ENCODE results near the gene DLGAP1.
"Not testable (repeated sequence)": the region's sequence is repeated elsewhere in the genome, so short reads cannot be mapped to it uniquely, and the experiment has no call there.

DLGAP1 gene

DNA sequence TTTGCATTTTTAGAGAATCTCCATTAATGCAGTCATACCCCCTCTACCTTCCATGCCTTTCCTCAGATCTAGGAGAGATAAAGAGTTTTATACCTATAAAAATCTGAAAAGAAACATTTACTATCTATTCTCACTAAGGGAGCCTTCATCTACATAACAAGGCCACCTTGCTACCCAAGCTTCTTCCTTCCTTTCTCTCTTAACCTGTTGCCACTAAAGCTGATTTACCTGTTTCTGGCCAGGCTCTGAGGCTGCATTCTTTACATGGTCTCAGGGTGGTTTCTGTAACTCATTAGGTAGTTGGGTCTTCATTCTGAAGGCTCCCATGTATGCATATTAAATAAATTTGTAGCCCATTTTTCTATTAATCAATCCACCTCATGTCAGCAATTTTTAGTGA is 391.6 kb downstream of the DLGAP1 start:
- DNase-seq = no peak

DNA sequence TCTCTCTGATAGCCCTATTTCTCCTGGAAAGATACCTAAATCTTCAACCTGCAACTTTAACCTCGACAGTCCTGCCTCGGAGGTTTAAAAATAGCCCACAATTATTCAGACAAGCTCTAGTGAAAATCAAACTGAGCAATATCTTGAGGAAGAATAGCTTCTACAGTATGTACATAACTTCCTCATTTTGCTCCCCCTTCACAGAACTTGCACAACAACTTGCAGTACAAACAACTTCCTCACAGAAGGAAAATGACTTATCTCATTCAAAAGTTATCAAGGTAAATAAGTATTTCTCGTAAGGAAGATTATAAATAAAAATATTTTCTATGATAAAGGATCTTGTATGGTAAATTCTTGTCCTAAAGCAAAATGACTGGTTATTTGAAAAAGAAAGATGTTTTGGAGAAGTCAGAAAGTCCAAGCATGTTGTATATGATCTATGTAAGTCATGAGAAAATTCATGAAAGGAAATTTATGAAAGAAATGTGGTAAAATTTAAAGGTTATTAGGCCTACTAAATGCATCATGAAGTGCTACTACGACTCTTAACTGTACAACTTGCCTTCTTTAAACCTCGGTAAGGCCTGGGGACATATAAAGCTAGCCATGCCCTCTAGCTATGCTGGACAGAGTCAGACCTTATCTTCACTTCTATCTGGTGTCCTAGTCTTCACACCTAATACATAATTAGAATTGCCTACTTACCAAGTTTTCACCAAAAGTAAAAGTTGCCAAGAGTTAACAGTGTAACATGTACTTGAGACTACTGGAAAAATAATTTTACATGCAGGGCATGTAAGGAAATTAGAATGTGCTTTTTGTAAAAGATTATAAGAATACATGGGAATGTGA is 394.5 kb downstream of the DLGAP1 start:
- DNase-seq = no peak

DNA sequence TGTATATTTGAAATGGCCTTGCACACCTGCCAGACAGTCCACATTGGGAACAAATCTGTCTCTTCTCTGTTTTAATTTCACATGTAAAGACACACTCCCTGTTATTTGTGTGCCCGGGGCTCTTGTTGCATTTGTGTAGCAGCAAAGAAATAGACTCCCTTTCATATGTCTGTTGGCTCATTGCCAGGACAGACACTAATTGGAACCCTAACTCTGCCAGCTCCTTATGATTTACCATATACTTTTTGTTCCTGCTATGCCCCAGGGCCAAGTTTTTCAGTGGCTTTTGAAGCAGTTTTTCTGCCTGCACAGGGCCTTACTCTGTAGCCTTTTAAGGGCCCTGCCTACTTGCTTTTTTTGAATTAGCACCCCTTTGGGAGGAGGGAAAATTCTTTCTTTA is 396.9 kb downstream of the DLGAP1 start:
- no peak for DNase-seq

GRCh38 chr18:4040391-4041092 is 414.6 kb downstream of the DLGAP1 start:
- DNase-seq = no peak

DNA sequence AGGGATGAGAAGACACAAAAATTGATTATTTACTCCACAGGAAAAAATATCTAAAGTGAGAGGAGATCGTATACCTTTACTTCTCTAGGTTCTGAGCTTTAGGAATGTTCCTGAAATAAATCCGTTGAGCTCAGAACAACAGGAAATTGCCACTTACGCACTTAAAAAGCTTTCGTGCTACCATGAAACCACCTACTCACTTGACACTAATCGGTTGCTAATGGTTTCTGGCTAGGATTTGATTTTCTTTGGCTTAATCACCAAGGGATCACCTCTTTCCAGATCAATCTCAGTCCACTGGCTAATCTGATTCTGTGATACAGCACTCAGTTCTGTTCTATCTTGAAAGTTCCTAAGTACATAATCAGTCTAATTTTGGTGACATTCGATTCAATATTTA is 419.6 kb downstream of the DLGAP1 start:
- DNase-seq = no peak

- DNase-seq = not testable (repeated sequence)
These were observed 420.3 kb downstream of the DLGAP1 start for GRCh38 chr18:4034815-4035214.

- DNase-seq = no peak
These were observed 428.6 kb downstream of the DLGAP1 start for GRCh38 chr18:4026542-4026941.

DNA sequence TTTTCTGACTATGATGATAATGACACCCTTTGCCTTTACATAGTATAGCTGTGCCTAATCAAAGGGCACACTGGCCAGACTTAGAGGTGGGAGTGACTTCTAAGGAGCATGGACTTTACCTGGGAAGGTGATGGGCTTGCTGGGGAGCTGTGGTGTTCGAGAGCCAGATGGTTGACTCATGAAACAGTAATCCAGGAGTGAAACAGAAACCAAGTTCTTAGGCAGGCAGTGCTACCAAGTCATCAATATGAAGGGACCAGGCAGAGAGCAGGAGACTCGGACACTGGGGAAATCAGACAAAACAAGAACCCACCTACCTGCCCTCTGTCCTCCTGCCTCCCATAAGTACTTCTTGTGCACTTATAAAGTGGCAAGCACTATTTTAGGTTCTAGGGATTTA is 430.4 kb downstream of the DLGAP1 start:
- no peak for DNase-seq

DNA sequence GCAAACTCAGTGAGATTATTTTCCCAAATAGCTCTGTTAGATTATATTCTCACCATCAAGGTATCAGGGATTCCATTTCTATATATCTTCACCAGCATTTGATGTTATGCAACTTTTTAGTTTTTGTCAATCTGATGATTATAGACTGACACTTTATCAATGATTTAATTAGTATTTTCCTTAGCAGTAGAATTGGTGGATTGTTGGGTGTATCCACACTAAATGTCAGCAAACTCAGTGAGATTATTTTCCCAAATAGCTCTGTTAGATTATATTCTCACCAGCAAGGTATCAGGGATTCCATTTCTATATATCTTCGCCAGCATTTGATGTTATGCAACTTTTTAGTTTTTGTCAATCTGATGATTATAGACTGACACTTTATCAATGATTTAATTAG is 432.4 kb downstream of the DLGAP1 start:
- DNase-seq = not testable (repeated sequence)

DNA sequence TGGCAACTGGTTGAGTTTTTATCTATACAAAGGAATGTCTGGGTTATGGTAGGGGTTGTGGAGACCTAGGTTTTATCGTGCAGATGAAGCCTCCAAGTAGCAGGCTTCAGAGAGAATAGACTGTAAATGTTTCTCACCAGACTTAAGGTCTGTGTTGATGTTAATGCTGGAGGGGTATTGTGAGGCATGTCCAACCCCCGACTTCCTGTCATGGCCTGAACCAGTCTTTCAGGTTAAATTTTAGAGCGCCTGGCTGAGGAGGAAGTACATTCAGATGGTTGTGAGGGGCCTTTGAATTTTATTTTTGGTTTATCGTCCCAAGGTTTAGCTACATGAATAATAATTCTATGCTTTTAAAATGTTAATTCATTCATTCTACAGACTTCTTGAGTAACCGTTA is 435.1 kb downstream of the DLGAP1 start:
- DNase-seq = no peak

GRCh38 chr18:4017480-4017879 is 437.6 kb downstream of the DLGAP1 start:
- DNase-seq = no peak

DNA sequence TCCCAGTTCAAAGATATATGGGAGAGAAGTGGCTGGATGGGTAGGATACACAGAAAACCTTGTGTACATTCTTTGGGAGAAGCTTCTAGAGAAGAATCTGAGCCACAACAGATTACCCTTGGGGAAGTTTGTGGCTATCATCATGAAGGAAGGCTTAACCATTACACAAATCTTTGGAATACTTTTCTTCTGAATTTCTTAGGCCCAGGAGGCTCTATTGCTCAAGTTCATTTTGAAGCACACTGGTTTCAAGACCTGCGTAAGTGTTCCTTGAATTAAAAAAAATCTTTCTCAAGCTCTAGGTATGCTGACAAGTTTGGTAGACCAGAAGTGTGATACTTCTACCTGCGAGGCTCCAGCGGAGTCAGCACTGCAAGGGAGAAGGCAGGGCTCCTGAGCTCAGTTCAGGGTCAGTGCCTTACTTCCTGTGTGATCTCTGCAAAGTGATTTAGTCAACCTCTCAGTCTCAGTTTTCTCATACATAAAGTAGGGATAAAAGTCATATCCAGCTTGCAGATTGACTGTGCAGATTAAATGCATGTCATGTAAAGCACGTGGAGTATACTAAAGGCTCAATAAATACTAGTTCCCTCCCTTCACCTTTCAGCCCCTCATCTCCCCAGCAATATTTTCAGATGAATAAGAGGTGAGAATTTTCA is 438.6 kb downstream of the DLGAP1 start:
- DNase-seq = no peak

DNA sequence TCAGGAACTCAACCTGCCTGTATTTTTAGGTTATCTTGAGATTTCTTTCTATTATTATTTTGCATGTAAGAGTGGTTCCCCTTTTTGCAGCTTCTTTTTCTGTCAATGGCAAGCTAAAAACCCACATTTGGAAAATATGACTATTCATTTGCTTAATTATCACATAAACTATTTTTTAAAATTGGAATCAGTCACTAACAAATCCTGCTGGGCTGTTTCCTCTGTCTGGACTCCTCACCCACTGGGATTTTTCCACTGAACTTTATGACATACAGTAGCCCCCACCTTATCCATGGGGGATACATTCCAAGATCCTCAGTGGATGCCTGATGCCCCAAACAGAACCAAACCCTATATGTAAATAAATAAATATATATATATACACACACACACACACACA is 447.3 kb downstream of the DLGAP1 start:
- DNase-seq = no peak

DNA sequence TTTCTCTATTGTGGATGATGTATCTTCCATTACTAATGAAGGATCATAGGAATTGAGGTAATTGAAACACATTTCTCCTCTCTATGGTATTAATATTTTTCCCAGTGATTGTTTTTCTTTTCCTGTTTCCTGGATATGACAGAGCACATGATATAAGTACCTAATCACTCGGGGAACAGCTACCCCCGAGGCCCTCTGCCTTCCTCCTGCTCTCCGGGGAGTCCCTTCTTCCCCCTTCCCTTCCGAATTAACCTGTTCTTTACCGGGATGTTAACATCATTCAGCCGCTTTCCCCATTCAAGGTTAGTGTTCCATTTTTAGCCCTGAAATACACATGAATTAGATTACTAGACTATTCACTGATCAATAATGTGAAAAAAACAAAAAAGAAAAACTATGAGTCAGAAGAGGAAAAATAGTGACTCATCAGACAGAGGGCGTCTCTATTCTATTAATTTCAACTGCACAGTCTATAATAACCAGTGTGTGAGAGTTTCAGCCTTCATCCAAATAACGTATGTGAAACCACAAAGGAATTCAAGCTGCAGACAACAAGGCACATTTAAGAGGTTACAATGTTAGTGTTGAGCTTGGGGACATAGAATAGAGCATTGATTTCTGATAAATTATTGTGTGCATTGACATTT is 450.8 kb downstream of the DLGAP1 start:
- DNase-seq = no peak

DNA sequence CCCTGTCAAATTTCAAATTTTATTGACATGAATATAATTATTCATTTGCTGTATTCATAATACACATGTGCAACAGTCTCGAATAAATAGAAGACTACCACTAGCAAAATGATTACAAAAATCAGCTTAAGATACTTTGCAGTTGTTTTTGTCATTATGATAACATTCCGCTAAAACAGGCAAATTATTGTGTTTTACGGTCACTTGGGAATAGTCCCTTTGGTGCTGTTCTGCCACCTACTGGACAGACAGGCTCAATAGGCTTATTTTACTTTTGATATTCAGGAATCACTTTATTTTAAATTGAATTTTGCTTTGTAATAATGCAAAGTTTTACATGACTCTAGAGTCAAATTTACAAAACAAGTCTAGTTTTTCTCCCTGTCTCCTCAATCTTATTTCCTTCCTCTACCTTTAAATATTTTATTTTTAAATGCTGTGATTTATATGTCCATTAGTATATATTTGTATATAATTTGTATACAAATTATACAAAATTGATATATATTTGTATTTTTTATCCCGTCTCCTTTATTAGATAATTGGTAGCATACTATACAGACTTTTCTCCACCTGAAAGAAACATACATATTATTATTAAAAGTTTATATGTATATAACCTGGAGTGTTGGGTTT is 456.3 kb downstream of the DLGAP1 start:
- DNase-seq = peak; percentile 25

DNA sequence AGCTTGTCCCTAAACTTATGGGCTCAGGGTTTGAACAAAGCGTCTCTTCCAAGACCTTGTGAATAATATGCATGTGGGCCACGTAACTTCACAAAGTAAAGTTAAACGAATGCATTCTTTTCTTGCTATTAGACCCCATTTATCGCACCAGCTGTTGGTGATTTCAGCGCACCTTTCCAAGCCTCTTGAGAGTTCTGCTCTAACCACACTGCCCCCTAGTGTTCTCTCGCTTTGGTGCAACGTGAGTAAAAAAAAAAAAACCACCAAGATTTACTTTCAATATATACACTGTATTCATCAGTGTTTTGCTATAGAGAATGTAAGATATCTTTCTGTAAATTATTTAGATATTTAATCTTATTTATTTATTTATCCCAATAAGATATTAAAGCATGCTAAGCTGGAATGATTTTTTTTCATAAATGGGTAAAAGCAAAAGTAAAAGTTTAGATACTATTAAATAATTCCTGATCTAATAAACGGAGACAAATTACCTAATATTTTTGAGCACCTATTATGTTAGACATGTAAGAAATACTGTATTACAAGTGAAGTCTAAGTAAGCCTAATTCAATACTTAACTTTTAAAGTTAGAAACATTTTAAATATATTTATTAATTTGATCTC is 459.5 kb downstream of the DLGAP1 start:
- DNase-seq = peak; percentile 60

- no peak for DNase-seq
These were observed 461.0 kb downstream of the DLGAP1 start for GRCh38 chr18:3993941-3994687.

DNA sequence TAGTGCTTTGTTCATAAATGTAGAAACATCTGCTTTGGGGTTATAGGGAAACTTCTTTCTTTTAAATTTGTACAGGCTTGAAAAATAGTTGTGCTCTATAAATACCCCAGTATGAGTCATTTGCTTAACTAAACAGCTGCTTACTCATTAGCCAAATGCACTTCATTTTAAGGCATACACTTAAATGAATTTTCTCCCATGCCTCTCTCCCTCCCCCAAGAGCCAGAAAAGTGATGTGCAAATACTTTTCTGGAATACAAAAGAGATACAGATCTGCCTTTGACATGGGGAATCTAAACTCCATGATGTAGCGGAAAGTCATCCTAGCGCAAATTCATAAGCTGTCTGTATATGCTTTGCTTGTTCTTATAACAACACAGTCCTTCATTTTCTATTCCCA is 469.4 kb downstream of the DLGAP1 start:
- no peak for DNase-seq

- no peak for DNase-seq
These were observed 470.1 kb downstream of the DLGAP1 start for GRCh38 chr18:3985020-3985419.

DNA sequence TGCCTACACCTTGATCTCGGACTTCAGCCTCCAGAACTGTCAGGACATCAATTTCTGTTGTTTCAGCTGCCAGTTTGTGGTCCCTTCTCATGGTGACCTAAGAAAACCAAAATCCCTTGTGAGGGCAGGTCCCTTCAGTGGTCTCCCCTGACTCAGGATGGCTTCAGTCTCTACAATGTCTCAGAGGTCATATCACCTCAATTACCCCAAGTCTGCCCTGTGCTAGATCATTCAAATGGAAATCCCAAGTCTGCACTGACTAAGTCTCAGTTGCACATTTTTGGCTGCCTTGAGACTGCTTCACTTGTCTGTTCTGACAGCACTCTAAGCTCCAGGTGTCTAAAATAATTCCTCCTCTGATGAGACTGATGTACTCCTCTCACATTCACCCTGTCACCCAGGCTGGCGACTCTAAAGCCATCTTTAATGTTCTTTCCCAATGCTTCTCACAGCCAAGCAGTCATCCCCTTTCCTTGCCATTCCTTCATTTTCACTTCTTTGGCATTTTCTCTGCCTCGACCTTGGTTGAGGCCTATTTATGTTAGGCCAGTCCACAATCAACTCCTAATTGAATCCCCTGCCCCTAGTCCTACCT is 470.8 kb downstream of the DLGAP1 start:
- no peak for DNase-seq

DNA sequence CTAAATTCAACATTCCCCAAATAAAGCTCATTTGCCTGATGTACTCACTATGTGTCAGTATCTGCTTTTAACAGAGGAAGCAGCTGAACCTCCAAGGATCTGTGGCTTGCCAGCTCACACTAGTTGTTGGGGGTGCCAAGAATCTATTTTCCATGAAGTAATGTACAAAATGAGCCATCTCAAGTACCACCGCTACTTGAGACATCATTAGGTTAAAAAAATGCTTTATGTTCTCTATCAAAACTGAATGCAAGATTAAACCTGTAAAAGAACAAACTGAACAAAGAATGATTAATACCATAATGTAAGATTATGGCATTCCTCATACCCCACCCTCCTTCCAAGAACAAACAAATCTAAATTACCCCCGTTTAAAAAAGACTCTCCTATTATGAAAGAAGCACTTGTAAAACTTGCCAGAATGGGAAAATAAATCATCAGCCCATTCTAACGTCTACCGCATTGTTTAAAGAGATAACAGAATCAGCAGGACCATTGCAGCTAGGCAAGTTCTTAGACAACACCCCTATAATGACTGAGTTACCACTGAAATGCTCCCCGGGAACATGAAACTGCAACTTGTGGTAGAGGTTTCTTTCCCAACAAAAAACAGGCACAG is 471.6 kb downstream of the DLGAP1 start:
- DNase-seq = no peak

All from amniotic stem cell (primary cell).